Right forelimb (tissue), 1 donor: Measurements from ENCODE around the gene PM20D1.
"Not testable (repeated sequence)": the region's sequence is repeated elsewhere in the genome, so short reads cannot be mapped to it uniquely, and the experiment has no call there.

Source experiments
- DNase-seq: peaks from one replicate; pipeline ENCODE4 v3.0.0-alpha.2; 2018

Gene PM20D1

GRCh38 chr1:205849619-205850355 lies at the start of gene PM20D1:
Gene PM20D1, minus strand, starts transcription at chr1:205850132. Its CDS starts 60 bp downstream, at chr1:205850072.
- DNase-seq = peak; percentile 61

- DNase-seq = no peak
These were observed 46.4 kb upstream of the PM20D1 start for GRCh38 chr1:205896351-205896750.

GRCh38 chr1:205894119-205894518 lies 44.2 kb upstream of the PM20D1 start:
- DNase-seq = not testable (repeated sequence)

- not testable (repeated sequence) for DNase-seq
These were observed 42.2 kb upstream of the PM20D1 start for GRCh38 chr1:205892175-205892574.

GRCh38 chr1:205891481-205891880 lies 41.5 kb upstream of the PM20D1 start:
- DNase-seq = not testable (repeated sequence)

GRCh38 chr1:205890631-205891030 lies 40.7 kb upstream of the PM20D1 start:
- DNase-seq = not testable (repeated sequence)

GRCh38 chr1:205889706-205890105 lies 39.8 kb upstream of the PM20D1 start:
- not testable (repeated sequence) for DNase-seq

- DNase-seq = not testable (repeated sequence)
These were observed 39.1 kb upstream of the PM20D1 start for GRCh38 chr1:205889006-205889405.

GRCh38 chr1:205883792-205884191 lies 33.9 kb upstream of the PM20D1 start:
- no peak for DNase-seq

GRCh38 chr1:205880923-205881322 lies 31.0 kb upstream of the PM20D1 start:
- DNase-seq = no peak

GRCh38 chr1:205879974-205880373 lies 30.0 kb upstream of the PM20D1 start:
- DNase-seq = no peak

GRCh38 chr1:205878026-205878425 lies 28.1 kb upstream of the PM20D1 start:
- DNase-seq = no peak

- DNase-seq = not testable (repeated sequence)
These were observed 23.2 kb upstream of the PM20D1 start for GRCh38 chr1:205873148-205873547.

GRCh38 chr1:205870236-205870635 lies 20.3 kb upstream of the PM20D1 start:
- DNase-seq = no peak

GRCh38 chr1:205861540-205861939 lies 11.6 kb upstream of the PM20D1 start:
- no peak for DNase-seq

GRCh38 chr1:205858141-205858961 lies 8.4 kb upstream of the PM20D1 start:
- DNase-seq = no peak

GRCh38 chr1:205857501-205857900 lies 7.6 kb upstream of the PM20D1 start:
- DNase-seq = not testable (repeated sequence)

- no peak for DNase-seq
These were observed 6.5 kb upstream of the PM20D1 start for GRCh38 chr1:205856433-205856832.

- DNase-seq = no peak
These were observed 3.0 kb upstream of the PM20D1 start for GRCh38 chr1:205852969-205853368.

GRCh38 chr1:205851993-205852392 lies 2.1 kb upstream of the PM20D1 start:
- DNase-seq = no peak

- DNase-seq = no peak
These were observed 6.7 kb downstream of the PM20D1 start for GRCh38 chr1:205843036-205843859.

- no peak for DNase-seq
These were observed 7.7 kb downstream of the PM20D1 start for GRCh38 chr1:205842229-205842628.
